GM19240 (cell line): ENCODE measurements around the gene ZSCAN5B.
"Not testable (repeated sequence)": the region's sequence is repeated elsewhere in the genome, so short reads cannot be mapped to it uniquely, and the experiment has no call there.

ENCODE experiments used
- DNase-seq: peaks from one replicate; pipeline ENCODE4 v3.0.0; 2011; ENCODE audit warnings: low spot score; ENCODE audit not compliant: insufficient read length

Gene ZSCAN5B

GRCh38 chr19:56197646-56198045 lies at the start of gene ZSCAN5B:
Gene ZSCAN5B, minus strand, starts transcription at chr19:56197783. Its CDS starts 4,731 bp downstream, at chr19:56193052.
- not testable (repeated sequence) for DNase-seq

- not testable (repeated sequence) for DNase-seq
These were observed 48.2 kb upstream of the ZSCAN5B start for GRCh38 chr19:56245764-56246163.

GRCh38 chr19:56245121-56245740 lies 47.6 kb upstream of the ZSCAN5B start:
- DNase-seq: no peak

- DNase-seq: no peak
These were observed 25.9 kb upstream of the ZSCAN5B start for GRCh38 chr19:56223481-56223880.

GRCh38 chr19:56222901-56223300 lies 25.3 kb upstream of the ZSCAN5B start:
- no peak for DNase-seq

GRCh38 chr19:56221851-56222250 lies 24.3 kb upstream of the ZSCAN5B start:
- no peak for DNase-seq

- not testable (repeated sequence) for DNase-seq
These were observed 23.9 kb upstream of the ZSCAN5B start for GRCh38 chr19:56221442-56221841.

GRCh38 chr19:56218961-56219360 lies 21.4 kb upstream of the ZSCAN5B start:
- DNase-seq: no peak

GRCh38 chr19:56217039-56217949 lies 19.7 kb upstream of the ZSCAN5B start:
- DNase-seq: no peak

- no peak for DNase-seq
These were observed 14.1 kb upstream of the ZSCAN5B start for GRCh38 chr19:56211718-56212117.

GRCh38 chr19:56210036-56210435 lies 12.5 kb upstream of the ZSCAN5B start:
- not testable (repeated sequence) for DNase-seq

GRCh38 chr19:56209091-56209490 lies 11.5 kb upstream of the ZSCAN5B start:
- no peak for DNase-seq

GRCh38 chr19:56207581-56207980 lies 10.0 kb upstream of the ZSCAN5B start:
- DNase-seq: not testable (repeated sequence)

GRCh38 chr19:56201973-56202372 lies 4.4 kb upstream of the ZSCAN5B start, which contains the start of gene ZSCAN5C:
Gene ZSCAN5C, plus strand, starts transcription at chr19:56202273. Its CDS starts 3,641 bp downstream, at chr19:56205914.
- no peak for DNase-seq

GRCh38 chr19:56199687-56200086 lies 2.1 kb upstream of the ZSCAN5B start:
- DNase-seq: no peak

- no peak for DNase-seq
These were observed 3.5 kb downstream of the ZSCAN5B start for GRCh38 chr19:56193981-56194640.

GRCh38 chr19:56191711-56192110 lies 5.9 kb downstream of the ZSCAN5B start:
- DNase-seq: no peak

GRCh38 chr19:56191115-56191514 lies 6.5 kb downstream of the ZSCAN5B start:
- no peak for DNase-seq

- DNase-seq: no peak
These were observed 7.8 kb downstream of the ZSCAN5B start for GRCh38 chr19:56189785-56190184.

- DNase-seq: no peak
These were observed 19.9 kb downstream of the ZSCAN5B start for GRCh38 chr19:56177564-56178243.

GRCh38 chr19:56176881-56177280 lies 20.7 kb downstream of the ZSCAN5B start:
- no peak for DNase-seq
